HG03103 (cell line): ENCODE measurements around the gene LRRC37B.
"Not testable (repeated sequence)": the region's sequence is repeated elsewhere in the genome, so short reads cannot be mapped to it uniquely, and the experiment has no call there.

Experiments
- ATAC-seq: cut with Tn5 transposase; IDR thresholded peaks from one replicate; pipeline ENCODE4 v1.9.1; 2021; ENCODE audit warnings: low read depth; ENCODE audit not compliant: unreplicated experiment

The LRRC37B gene

DNA sequence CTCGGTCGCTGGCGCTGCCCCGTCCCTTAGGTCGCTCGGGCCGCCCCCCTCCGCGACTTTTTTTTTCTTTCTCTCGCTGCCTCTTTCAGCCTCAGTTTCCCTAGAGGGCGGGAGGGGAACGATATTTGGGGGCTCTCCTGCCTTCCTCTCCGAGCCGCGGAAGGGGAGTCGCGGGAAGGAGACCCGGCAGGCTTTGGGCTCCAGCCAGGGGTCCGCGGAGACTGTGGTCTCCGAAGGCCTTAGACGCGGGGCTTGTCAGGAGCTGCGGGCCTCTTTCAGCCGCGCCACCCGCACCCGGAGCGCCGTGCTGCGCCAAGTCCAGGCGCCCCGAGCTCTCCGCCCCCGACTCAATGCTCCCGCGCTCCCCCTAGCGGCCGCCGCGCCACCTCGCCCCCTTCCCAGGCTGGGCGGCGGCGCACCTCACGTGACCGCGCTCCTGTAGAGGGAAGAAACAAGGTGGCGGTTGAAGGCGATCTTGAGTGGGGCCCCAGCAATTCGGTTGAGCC lies at the start of gene LRRC37B:
LRRC37B (plus strand) TSS at position 427 of the 506 bp plus-strand sequence. CDS start 14,010 bp downstream, outside the sequence.
- peak; percentile 75 for ATAC-seq

DNA sequence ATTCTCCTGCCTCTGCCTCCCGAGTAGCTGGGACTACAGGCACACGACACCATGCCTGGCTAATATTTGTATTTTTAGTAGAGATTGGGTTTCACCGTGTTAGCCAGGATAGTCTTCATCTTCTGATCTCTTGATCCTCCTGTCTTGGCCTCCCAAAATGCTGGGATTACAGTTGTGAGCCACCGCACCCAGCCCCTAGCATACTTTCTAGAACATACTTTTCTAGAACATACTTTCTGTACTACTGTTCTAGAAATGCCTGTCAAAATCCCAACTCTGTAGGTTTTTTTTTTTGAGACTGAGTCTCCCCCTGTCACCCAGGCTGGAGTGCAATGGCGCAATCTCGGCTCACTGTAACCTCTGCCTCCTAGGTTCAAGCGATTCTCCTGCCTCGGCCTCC lies 43.1 kb upstream of the LRRC37B start:
- ATAC-seq: not testable (repeated sequence)

DNA sequence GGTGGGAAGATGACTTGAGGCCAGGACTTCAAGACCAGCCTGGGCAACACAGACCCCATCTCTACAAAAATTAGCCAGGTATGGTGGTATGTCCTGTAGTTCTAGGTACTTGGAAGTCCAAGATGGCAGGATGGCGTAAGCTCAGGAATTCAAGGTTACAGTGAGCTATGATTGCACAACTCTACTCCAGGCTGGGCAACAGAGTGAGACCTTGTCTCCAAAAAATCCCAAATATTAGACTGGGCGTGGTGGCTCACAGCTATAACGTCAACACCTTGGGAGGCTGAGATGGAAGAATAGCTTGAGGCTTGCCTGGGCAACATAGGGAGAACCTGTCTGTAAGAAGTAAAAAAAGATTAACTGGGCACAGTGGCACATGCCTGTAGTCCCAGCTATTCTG lies 39.5 kb upstream of the LRRC37B start:
- ATAC-seq: no peak

DNA sequence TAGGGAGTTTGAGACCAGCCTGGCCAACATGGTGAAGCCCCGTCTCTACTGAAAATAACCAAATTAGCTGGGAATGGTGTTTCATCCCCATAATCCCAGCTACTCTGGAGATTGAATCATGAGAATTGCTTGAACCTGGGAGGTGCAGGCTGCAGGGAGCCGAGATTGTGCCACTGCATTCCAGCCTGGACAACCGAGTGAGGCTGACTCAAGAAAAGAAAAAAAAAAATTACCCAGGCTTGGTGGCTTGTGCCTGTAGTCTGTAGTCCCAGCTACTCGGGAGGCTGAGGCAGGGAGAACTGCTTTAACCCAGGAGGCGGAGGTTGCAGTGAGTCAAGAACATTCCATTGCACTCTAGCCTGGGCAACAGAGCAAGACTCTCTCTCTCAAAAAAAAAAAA lies 36.8 kb upstream of the LRRC37B start:
- ATAC-seq: not testable (repeated sequence)

DNA sequence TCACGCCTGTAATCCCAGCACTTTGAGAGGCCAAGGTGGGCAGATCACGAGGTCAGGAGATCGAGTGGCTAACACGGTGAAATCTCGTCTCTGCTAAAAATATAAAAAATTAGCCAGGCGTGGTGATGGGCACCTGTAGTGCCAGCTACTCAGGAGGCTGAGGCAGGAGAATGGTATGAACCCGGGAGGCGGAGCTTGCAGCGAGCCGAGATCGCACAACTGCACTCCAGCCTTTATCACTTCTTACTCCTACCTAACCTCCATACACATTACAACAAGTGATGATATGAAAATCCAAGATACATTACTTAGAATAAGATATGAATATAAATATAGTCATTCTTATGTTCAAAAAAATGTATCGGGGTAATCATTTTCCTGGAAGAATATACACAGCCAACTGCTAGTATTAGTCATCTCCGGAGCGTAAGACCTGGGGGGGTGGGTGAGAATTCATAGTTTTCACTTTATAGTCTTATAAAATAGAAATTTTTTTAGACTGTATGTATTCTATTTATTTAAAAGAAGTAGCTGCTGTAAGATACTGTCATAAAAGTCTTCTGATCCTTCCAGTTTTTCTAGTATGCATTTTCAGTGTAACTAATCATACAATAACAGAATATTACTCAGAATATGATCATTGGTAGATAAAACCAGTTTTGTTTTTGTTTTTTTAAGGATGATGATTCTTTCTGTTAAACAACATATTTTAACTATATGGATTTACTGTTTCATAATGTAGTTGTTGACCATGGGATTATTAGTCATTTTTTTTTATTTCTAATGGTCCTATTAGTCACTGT lies 32.7 kb upstream of the LRRC37B start:
- ATAC-seq: not testable (repeated sequence)

DNA sequence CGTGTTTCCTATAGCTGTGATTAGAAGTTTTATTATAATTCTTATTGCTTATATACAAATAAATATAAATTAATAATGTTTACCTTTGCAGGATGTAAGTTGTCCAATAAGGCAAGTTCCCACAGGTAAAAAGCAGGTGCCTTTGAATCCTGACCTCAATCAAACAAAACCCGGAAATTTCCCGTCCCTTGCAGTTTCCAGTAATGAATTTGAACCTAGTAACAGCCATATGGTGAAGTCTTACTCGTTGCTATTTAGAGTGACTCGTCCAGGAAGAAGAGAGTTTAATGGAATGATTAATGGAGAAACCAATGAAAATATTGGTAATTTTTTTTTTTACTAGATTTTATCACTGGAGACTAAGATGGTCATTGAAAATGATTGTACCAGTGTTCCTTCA lies 31.8 kb upstream of the LRRC37B start:
- ATAC-seq: not testable (repeated sequence)

DNA sequence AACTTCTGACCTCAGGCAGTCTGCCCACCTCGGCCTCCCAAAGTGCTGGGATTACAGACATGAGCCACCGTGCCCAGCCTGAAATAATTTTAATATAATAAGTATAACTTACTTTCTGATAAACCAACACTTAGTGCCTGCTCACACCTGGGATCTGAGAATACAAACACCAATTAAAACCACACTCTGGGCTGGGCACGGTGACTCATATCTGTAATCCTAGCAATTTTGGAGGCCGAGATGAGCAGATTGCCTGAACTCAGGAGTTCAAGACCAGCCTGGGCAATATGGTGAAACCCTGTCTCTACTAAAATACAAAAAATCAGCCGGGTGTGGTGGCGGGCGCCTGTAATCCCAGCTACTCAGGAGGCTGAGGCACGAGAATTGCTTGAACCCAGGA lies 15.4 kb upstream of the LRRC37B start:
- ATAC-seq: not testable (repeated sequence)

DNA sequence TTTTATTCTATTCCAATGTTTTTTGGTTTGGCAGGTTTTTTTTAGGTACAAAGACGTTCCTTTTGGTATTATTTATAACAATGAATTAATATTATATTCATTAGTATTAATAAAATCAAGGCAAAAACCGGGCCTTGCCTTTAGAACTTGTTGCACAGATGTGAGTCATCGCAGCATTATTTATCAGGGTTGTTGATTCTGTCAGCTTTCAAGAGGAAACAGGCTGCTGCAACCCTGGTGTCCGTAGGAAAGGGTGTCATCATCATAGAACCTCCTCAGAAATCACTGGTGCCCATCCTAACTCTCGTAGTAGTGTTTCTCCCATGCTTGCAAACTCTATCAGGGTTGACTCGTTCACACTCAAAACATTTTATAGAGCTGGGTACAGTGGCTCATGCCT lies 10.2 kb upstream of the LRRC37B start:
- ATAC-seq: no peak

DNA sequence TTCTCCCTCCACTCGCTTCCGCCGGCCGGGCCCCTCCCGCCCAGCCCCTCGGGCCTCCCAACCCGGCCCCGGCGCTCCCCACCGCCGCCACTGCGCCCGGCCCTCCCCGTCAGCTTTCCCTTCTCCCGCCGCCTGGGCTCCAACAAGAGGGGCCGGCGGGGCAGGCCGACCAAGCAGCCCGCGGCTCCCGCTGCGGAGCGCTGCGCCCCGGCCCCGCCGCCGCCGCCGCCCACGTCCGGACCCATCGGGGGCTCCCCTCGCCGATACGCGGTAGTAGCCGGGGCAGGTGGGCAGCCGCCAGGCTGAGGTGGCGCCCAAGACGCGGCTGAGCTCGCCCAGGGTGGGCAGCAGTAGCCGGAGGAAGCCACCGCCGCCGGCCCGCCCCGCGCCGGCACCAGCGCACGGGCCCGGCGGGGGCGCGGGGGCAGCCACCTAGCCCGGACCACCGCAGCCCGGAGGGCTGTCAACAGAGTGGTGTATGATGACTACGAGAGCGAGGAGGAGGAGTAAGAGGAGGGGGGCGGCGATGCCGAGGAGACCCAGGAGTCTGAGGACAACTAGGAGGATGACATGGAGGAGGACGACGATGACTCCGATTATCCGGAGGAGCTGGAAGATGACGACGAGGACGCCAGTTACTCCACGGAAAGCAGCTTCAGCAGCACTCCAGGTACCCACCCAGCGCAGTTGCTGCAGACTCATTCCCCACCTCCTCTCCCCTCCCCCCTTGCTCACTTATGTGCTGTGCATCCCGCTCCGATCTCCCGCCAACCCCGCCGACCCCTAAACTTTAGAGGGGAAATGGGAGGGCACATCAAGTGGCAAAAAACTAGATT lies 498 bp downstream of the LRRC37B start:
- peak; percentile 34 for ATAC-seq

DNA sequence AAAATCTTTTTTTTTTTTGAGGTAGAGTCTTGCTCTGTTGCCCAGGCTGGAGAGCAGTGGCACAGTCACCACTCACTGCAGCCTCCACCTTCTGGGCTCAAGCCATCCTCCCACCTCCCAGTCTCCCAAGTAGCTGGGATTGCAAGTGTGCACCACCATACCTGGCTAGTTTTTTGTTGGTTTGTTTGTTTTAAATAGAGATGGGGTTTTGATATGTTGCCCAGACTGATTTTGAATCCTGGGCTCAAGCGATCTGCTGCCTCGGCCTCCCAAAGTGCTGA lies 2.0 kb downstream of the LRRC37B start:
- no peak for ATAC-seq

DNA sequence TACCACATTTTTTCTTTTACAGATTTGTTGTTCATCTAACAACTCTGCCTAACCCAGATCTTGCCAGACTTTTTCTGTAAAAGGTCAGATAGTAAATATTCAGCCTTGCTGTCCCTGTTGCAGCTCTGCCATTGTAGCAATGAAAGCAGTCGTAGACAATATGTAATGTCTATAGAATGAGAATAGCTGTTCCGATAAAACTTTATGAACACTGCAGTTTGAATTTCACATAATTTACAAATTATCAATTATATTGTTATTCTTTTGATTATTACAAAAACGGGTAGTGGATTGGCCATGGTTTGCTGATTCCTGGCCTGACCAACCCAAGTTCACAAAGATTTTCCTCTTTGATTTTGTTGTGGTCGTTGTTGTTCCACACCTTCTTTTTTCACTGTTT lies 2.9 kb downstream of the LRRC37B start:
- no peak for ATAC-seq

DNA sequence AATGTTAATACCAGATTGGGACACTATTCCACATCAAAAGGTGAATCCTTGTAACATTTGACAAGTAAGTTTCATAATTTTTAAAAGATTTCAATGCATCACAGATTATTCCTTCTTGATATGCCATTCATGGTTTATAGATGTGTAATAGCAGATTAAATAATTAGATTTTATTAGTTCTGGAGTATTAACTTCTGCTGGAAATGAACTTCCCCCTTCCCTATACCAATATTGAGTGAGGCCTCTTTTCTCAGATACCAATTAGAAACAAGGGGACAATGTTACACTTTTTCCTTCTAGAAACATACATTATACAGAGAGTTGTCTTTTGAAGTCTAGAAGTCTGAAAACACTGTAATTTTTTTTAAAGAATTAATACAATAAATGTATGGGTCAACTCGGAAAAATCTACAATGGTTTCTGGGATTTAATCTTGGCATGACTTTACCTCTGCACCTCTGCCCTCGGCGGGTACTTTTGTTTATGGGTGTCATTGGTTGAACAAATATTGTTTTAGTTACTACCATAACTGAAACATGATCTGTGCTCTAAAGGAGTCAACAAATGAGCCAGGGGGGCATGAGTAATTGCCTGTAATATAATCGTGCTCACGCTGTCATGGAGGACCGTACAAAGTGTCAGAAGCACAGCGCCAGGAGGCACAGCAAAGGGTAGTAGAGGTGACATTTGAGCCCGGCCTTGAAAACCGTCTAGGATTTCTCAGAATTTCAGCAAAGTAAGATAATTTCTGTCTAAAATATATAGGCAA lies 8.2 kb downstream of the LRRC37B start:
- ATAC-seq: no peak

DNA sequence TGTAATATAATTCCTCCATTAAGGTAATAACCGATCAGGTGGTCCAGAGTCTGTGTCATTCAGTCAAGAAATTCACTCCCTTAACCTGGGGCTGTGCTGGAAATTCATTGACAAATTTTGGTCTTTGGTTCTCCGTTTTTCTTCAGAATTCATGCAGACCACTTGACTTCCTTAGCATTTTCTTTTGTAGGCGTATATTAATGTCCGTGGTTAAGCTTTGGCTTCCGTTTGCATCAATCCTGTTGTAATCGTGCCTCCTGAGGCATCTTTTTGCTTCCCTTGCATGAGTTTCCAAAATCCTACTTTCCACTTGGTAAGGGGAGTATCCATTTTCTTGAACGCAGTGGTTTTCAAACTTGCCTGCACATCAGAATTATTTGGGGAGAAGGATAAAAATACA lies 9.0 kb downstream of the LRRC37B start:
- ATAC-seq: no peak

DNA sequence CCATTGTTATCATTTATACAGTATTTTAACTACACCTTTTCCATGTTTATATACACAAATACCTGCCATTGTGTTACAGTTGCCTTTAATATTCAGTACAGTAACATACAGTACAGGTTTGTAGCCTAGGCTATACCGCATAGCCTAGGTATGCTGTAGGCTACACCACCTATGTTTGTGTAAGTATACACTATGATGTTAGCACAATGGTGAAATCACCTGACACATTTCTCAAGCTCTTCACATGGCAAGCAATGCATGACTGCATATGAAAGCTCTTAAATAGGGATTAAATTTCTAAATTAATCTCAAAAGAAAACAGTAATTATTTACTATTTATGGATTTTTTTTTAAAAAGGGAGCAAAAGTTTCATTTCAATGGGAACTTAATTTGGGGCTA lies 12.0 kb downstream of the LRRC37B start:
- ATAC-seq: no peak

DNA sequence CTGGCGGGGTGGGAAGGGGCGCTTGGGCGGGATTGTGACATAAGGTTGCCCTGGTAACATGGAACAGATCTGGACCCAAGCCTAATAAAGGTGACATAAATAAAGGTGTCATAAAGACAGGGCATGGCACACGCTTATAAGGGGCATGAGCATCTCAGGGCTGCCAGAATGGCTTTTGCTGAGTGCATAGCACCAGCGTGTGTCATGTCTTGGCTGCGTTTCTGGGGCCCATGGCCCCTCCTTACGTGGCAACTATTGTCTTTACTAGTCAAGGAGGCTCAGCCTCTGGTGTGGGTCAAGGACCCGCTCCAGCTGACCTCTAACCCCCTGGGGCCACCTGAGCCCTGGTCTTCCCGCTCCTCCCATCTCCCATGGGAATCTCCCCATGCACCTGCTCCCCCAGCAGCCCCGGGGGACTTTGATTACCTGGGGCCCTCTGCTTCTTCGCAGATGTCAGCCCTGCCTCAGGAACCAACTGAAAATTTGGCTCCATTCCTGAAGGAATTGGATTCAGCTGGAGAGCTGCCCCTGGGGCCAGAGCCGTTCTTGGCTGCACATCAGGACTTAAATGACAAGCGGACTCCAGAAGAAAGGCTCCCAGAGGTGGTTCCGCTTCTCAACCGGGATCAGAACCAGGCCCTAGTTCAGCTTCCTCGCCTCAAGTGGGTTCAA lies 13.9 kb downstream of the LRRC37B start:
- ATAC-seq: no peak

DNA sequence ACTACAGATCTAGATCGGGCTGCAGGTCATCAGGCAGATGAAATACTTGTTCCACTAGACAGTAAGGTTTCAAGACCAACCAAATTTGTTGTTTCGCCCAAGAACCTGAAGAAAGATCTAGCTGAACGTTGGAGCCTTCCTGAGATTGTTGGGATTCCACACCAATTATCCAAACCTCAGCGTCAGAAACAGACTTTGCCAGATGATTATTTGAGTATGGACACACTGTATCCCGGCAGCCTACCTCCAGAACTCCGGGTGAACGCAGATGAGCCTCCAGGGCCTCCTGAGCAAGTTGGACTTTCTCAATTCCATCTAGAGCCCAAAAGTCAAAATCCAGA lies 14.4 kb downstream of the LRRC37B start:
- no peak for ATAC-seq

DNA sequence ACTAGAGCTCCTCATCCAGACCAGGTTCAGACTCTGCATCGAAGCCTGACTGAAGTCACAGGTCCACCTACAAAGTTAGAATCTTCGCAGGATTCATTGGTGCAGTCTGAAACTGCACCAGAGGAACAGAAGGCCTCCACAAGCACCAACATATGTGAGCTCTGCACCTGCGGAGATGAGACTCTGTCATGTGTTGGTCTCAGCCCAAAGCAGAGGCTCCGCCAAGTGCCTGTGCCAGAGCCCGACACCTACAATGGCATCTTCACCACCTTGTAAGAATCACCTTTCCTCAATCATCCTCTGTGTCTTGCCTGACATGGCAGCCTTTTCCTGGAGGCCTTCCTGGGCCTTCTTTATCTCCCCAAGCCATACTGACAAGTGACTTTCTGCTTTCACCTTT lies 15.4 kb downstream of the LRRC37B start:
- not testable (repeated sequence) for ATAC-seq

DNA sequence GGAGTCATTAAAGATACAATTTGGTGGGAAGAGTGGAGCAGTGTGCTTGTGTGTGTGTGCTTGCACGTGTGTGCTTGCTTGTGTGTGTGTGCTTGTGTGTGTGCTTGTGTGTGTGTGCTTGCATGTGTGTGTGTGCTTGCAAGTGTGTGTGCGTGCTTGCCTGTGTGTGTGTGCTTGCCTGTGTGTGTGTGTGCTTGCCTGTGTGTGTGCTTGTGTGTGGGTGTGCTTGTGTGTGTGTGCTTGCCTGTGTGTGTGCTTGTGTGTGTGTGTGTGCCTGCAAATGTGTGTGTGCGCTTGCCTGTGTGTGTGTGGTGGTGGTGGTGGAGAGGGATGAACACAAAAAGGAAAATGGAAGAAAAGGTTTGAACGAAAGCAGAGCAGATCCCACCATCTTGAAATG lies 20.1 kb downstream of the LRRC37B start:
- ATAC-seq: not testable (repeated sequence)

DNA sequence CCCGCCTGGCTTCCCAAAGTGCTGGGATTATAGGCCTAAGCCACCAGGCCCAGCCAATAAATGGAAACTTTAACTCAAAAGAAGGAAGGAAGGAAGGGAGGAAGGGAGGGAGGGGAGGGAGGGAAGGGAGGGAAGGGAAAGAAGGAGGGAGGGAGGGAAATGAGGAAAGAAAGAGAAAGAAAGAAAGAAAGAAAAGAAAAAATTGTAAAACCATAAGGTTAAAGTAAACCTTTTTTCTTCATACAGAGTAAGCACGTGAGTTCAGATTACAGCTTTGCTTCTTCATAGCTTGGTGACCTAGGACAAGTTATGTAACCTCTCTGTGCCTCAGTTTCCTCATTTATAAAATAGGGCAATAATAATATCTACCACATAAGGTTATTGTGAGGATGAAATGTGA lies 26.0 kb downstream of the LRRC37B start:
- ATAC-seq: no peak

DNA sequence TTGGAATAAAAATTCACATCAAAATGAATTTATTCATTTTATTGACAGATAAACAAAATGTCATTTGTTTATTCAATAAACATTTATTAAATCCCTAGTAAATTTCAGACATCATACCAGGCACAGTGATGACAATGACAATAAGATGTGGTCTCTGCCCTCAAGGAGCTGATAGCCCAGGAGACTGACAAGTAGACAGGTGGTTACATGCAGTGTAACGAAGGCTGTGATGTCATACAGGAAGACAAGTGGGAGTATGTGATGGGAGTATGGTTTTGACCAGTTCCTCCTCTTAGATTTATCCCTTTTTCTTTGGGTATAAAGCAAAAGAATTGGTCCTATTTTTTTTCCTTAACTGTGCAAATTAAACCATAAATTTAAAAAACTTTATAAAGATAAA lies 26.6 kb downstream of the LRRC37B start:
- not testable (repeated sequence) for ATAC-seq

DNA sequence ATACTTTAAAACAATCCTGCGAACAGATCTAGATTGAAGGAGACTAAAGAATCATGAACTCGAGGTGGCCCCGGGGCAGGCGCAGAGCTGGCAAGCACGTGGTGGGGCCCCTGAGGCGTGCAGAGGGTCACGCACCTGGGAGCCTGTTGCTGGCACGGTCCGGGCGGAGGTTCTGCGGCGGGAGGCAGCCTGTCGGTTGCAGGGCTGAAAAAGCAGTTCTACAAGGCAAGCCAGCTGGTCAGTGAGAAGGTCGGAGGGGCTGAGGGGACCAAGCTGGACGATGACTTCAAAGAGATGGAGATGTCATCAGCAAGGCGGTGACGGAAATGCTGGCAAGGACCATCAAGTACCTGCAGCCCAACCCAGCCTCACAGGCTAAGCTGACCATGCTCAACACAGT lies 33.1 kb downstream of the LRRC37B start:
- ATAC-seq: not testable (repeated sequence)
